Neural cell (in vitro differentiated cells): ENCODE data around the gene COL19A1. TPM values are rescaled to one million over a fixed set of nuclear protein-coding genes. Genes with fewer than 3 reads are reported as not detected.

Source experiments
- H2AFZ ChIP-seq: fragments of 200-600, 300-800 bp; sonication (generic), shearing (Covaris generic); 2 replicates; pipeline ENCODE4 v1.6.0; 2014; ENCODE audit warnings: low read depth, mild to moderate bottlenecking, antibody characterized with exemption, low read length, moderate library complexity
- H3F3A ChIP-seq: fragments of 200-600 bp; shearing (Covaris generic); 2 replicates; pipeline ENCODE4 v1.6.1; 2016; ENCODE audit warnings: mild to moderate bottlenecking, moderate library complexity, mixed read lengths, antibody characterized with exemption, low read length; ENCODE audit not compliant: insufficient read depth, poor library complexity, severe bottlenecking
- H3K27ac ChIP-seq: fragments of 200-600, 300-800 bp; sonication (generic), shearing (Covaris generic); 2 replicates; pipeline ENCODE4 v1.5.1; 2014; ENCODE audit warnings: mild to moderate bottlenecking, low read length, moderate library complexity
- H3K27me3 ChIP-seq: fragments of 300-800, 200-600 bp; sonication (generic), shearing (Covaris generic); 2 replicates; pipeline ENCODE4 v1.6.0; 2014; ENCODE audit warnings: mild to moderate bottlenecking, low read depth, low read length, moderate library complexity; ENCODE audit not compliant: insufficient read depth
- H3K36me3 ChIP-seq: fragments of 300-800, 200-600 bp; sonication (generic), shearing (Covaris generic); 2 replicates; pipeline ENCODE4 v1.5.1; 2014; ENCODE audit warnings: mild to moderate bottlenecking, antibody characterized with exemption, low read length, moderate library complexity; ENCODE audit not compliant: insufficient read depth
- H3K4me2 ChIP-seq: fragments of 300-800, 200-600 bp; sonication (generic), shearing (Covaris generic); 2 replicates; pipeline ENCODE4 v1.6.0; 2014; ENCODE audit warnings: mild to moderate bottlenecking, low read length
- H3K4me3 ChIP-seq: fragments of 300-800, 200-600 bp; sonication (generic), shearing (Covaris generic); 2 replicates; pipeline ENCODE4 v1.5.1; 2014; ENCODE audit warnings: mild to moderate bottlenecking, low read length, moderate library complexity
- H3K79me2 ChIP-seq: fragments of 200-600 bp; shearing (Covaris generic); replicated peaks from 2 replicates; pipeline ENCODE4 v1.6.0; 2014; ENCODE audit warnings: mild to moderate bottlenecking, low read length, moderate library complexity; ENCODE audit not compliant: insufficient read depth
- H3K9ac ChIP-seq: fragments of 300-800, 200-600 bp; sonication (generic), shearing (Covaris generic); 2 replicates; pipeline ENCODE4 v1.6.1; 2016; ENCODE audit warnings: mild to moderate bottlenecking, low read length, mixed read lengths
- H3K9me2 ChIP-seq: fragments of 200-600 bp; shearing (Covaris generic); 2 replicates; pipeline ENCODE4 v1.6.1; 2016; ENCODE audit warnings: mild to moderate bottlenecking, low read length, mixed read lengths; ENCODE audit not compliant: insufficient read depth
- H3K9me3 ChIP-seq: fragments of 200-600, 300-800 bp; sonication (generic), shearing (Covaris generic); 2 replicates; pipeline ENCODE4 v1.6.1; 2016; ENCODE audit warnings: mild to moderate bottlenecking, mixed run types, low read length, moderate library complexity, mixed read lengths
- H4K20me1 ChIP-seq: fragments of 200-600 bp; shearing (Covaris generic); 2 replicates; pipeline ENCODE4 v1.6.1; 2016; ENCODE audit warnings: mild to moderate bottlenecking, mixed run types; ENCODE audit not compliant: insufficient read depth
- EP300 ChIP-seq: fragments of 450-650 bp; conservative IDR thresholded peaks from 2 replicates; pipeline ENCODE4 v1.6.1; 2014; ENCODE audit warnings: antibody characterized with exemption, mild to moderate bottlenecking, moderate library complexity; ENCODE audit not compliant: poor library complexity, severe bottlenecking
- EZH2 ChIP-seq: fragments of 200-600, 300-800 bp; shearing (Covaris generic), sonication (generic); IDR thresholded peaks from 2 replicates; pipeline ENCODE4 v1.6.1; 2014; ENCODE audit warnings: antibody characterized with exemption, low read length, borderline replicate concordance, mild to moderate bottlenecking; ENCODE audit not compliant: insufficient read depth, poor library complexity, severe bottlenecking
- MXI1 ChIP-seq: fragments of 450-650 bp; conservative IDR thresholded peaks from 2 replicates; pipeline ENCODE4 v1.6.1; 2014; ENCODE audit warnings: antibody characterized with exemption, mild to moderate bottlenecking; ENCODE audit not compliant: poor library complexity, severe bottlenecking
- POLR2AphosphoS5 ChIP-seq: IDR thresholded peaks from 2 replicates; pipeline ENCODE4 v1.6.1; 2012
- RAD21 ChIP-seq: fragments of 450-650 bp; conservative IDR thresholded peaks from 2 replicates; pipeline ENCODE4 v1.6.1; 2014; ENCODE audit warnings: antibody characterized with exemption, mild to moderate bottlenecking, moderate library complexity
- SMC3 ChIP-seq: fragments of 450-650 bp; conservative IDR thresholded peaks from 2 replicates; pipeline ENCODE4 v1.6.1; 2014; ENCODE audit warnings: antibody characterized with exemption, mild to moderate bottlenecking, moderate library complexity; ENCODE audit not compliant: poor library complexity
- TAF1 ChIP-seq: IDR thresholded peaks from 2 replicates; pipeline ENCODE4 v1.6.1; 2012; ENCODE audit warnings: low read depth
- polyA plus RNA-seq: library from polyadenylated mRNA; depleted of rRNA; stranded (reverse); fragments of >200 nt; gene quantifications from 2 replicates; pipeline ENCODE4 v1.2.3, GENCODE V29; 2014
- TF ChIP-seq, protein P1 (sequence below): IDR thresholded peaks from 2 replicates; pipeline ENCODE4 v1.6.1; 2012; ENCODE audit warnings: borderline replicate concordance
- TF ChIP-seq, protein P2 (sequence below): fragments of 450-650 bp; IDR thresholded peaks from 2 replicates; pipeline ENCODE4 v1.5.1; 2014; ENCODE audit warnings: antibody characterized with exemption, mild to moderate bottlenecking, moderate library complexity; ENCODE audit not compliant: poor library complexity, severe bottlenecking

Gene COL19A1
- polyA plus RNA-seq, 1 donor from 2014 or later: 0.24 TPM

DNA sequence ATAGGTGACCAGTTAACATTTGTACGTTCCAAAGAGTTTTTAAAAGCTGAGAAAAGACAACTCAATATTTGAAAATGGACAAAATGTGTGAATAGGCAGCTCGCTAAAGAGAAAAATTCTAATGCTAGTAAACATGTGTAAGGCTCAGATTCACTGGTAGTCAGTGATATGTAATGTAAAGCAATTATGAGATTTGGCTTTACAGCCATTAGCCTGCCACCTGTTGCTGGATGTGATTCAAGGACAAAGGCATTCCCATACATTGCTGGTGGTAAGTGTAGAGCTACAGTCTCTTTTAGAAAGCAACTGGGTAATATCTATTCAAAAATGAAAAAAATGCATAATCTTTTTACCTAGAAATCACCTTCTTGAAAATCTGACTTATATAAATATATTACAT lies 114.3 kb downstream of the COL19A1 start:
- H2AFZ ChIP-seq: no peak overlapping the region
- H3F3A ChIP-seq: no peaks in the 10 kb centered on the region
- H3K4me3 ChIP-seq: no peak overlapping the region
- H3K79me2 ChIP-seq: no peaks in the 10 kb centered on the region
- no peaks in the 10 kb centered on the region for H3K9me3 ChIP-seq
- no peaks in the 10 kb centered on the region for H3K27me3 ChIP-seq
- no peaks in the 10 kb centered on the region for H3K9me2 ChIP-seq
- H4K20me1 ChIP-seq: no peaks in the 10 kb centered on the region
- no peak for TF ChIP-seq EP300
- TF ChIP-seq, protein P1, sequence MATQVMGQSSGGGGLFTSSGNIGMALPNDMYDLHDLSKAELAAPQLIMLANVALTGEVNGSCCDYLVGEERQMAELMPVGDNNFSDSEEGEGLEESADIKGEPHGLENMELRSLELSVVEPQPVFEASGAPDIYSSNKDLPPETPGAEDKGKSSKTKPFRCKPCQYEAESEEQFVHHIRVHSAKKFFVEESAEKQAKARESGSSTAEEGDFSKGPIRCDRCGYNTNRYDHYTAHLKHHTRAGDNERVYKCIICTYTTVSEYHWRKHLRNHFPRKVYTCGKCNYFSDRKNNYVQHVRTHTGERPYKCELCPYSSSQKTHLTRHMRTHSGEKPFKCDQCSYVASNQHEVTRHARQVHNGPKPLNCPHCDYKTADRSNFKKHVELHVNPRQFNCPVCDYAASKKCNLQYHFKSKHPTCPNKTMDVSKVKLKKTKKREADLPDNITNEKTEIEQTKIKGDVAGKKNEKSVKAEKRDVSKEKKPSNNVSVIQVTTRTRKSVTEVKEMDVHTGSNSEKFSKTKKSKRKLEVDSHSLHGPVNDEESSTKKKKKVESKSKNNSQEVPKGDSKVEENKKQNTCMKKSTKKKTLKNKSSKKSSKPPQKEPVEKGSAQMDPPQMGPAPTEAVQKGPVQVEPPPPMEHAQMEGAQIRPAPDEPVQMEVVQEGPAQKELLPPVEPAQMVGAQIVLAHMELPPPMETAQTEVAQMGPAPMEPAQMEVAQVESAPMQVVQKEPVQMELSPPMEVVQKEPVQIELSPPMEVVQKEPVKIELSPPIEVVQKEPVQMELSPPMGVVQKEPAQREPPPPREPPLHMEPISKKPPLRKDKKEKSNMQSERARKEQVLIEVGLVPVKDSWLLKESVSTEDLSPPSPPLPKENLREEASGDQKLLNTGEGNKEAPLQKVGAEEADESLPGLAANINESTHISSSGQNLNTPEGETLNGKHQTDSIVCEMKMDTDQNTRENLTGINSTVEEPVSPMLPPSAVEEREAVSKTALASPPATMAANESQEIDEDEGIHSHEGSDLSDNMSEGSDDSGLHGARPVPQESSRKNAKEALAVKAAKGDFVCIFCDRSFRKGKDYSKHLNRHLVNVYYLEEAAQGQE: no peak
- H3K36me3 ChIP-seq: no peaks in the 10 kb centered on the region
- no peak overlapping the region for H3K9ac ChIP-seq
- H3K4me2 ChIP-seq: no peak overlapping the region
- H3K27ac ChIP-seq: no peak overlapping the region

DNA sequence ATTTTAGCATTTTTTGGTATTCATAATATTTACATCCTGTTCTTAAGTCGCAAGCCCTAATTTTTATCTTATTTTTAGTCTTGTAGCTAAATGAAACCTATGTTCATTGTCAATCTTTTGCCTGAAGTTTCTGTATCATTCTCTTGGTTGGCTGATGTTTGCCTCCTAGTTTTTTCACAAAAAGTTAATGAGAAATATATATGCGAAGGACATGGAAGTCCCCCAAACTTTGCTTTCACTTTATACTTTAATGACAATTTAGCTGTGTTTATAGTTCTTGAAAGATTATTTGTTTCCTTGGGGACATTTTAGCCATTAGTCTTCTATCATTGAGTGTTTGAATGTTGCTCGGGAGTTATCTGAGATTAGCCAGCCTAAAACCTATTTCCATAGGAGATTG lies 118.2 kb downstream of the COL19A1 start:
- Histone ChIP-seq H3F3A (no peaks in the 10 kb centered on the region), H3K4me2 (no peak overlapping the region), H3K9me2 (no peaks in the 10 kb centered on the region), H3K27me3 (no peaks in the 10 kb centered on the region), H3K4me3 (no peak overlapping the region), H4K20me1 (no peaks in the 10 kb centered on the region), H3K27ac (no peak overlapping the region), H3K9me3 (no peaks in the 10 kb centered on the region), H3K36me3 (no peaks in the 10 kb centered on the region), H3K79me2 (no peaks in the 10 kb centered on the region), H2AFZ (no peak overlapping the region), H3K9ac (no peak overlapping the region)
- no peak for TF ChIP-seq RAD21
- no peak for TF ChIP-seq SMC3
- no peak for TF ChIP-seq TAF1

DNA sequence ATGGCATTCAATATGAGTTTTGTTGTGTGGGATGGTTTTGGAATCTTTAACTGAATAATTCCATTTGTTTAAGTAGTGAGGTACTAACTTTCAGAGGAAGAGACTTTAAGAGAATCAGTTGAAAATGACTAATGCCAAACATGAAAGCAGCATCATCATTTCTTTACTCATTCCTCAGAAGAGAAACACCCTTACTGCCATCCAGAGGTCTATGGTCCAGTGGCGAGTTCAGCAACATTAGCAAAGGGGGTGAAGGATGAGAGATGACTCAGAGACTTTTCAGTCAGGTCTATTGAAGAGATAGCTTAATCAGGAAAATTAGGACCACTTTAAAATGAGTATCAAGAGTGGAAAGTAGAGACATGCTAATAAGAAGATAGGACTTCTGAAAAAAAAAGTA lies 118.8 kb downstream of the COL19A1 start:
- no peak overlapping the region for H3K4me3 ChIP-seq
- H4K20me1 ChIP-seq: no peaks in the 10 kb centered on the region
- H3K9ac ChIP-seq: no peak overlapping the region
- H3K27me3 ChIP-seq: no peaks in the 10 kb centered on the region
- no peaks in the 10 kb centered on the region for H3K79me2 ChIP-seq
- no peaks in the 10 kb centered on the region for H3K36me3 ChIP-seq
- no peaks in the 10 kb centered on the region for H3K9me2 ChIP-seq
- no peak for TF ChIP-seq RAD21
- no peak for TF ChIP-seq EP300
- no peak for TF ChIP-seq EZH2
- TF ChIP-seq, protein P2, sequence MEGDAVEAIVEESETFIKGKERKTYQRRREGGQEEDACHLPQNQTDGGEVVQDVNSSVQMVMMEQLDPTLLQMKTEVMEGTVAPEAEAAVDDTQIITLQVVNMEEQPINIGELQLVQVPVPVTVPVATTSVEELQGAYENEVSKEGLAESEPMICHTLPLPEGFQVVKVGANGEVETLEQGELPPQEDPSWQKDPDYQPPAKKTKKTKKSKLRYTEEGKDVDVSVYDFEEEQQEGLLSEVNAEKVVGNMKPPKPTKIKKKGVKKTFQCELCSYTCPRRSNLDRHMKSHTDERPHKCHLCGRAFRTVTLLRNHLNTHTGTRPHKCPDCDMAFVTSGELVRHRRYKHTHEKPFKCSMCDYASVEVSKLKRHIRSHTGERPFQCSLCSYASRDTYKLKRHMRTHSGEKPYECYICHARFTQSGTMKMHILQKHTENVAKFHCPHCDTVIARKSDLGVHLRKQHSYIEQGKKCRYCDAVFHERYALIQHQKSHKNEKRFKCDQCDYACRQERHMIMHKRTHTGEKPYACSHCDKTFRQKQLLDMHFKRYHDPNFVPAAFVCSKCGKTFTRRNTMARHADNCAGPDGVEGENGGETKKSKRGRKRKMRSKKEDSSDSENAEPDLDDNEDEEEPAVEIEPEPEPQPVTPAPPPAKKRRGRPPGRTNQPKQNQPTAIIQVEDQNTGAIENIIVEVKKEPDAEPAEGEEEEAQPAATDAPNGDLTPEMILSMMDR: no peak
- TF ChIP-seq MXI1: no peak
- TF ChIP-seq, protein P1: no peak
- TF ChIP-seq TAF1: no peak
- no peak for TF ChIP-seq SMC3
- no peak for TF ChIP-seq POLR2AphosphoS5
- H3K4me2 ChIP-seq: no peak overlapping the region
- no peaks in the 10 kb centered on the region for H3F3A ChIP-seq
- H3K27ac ChIP-seq: no peak overlapping the region
- H3K9me3 ChIP-seq: no peaks in the 10 kb centered on the region
- H2AFZ ChIP-seq: no peak overlapping the region
